ENCODE data around the gene SART3. TPM values are rescaled to one million over a fixed set of nuclear protein-coding genes. Genes with fewer than 3 reads are reported as not detected.

SART3 gene
- total RNA-seq, 1 experiment from 2014 or later, result 89.4 TPM

- Histone ChIP-seq H3K23me2 (ENCODE audit: insufficient read length, low read depth, low read length, poor library complexity, severe bottlenecking) (no peaks in the 10 kb centered on the region), H2BK20ac (ENCODE audit: low read depth, low read length, poor library complexity, severe bottlenecking) (no peak overlapping the region), H3T11ph (ENCODE audit: low read length) (no peak overlapping the region), H3K9me3 (ENCODE audit: control insufficient read depth, low read depth, low read length) (no peaks in the 10 kb centered on the region), H2BK12ac (ENCODE audit: insufficient read length, low read depth, low read length) (no peak overlapping the region), H3K9ac (ENCODE audit: extremely low read depth, insufficient read length, low read length) (no peak overlapping the region), H3K4me2 (ENCODE audit: insufficient read depth, insufficient read length, low read length) (no peak overlapping the region), H2BK120ac (ENCODE audit: low read depth, low read length, poor library complexity, severe bottlenecking) (no peak overlapping the region), H2AK5ac (ENCODE audit: insufficient read length, low read length) (no peak overlapping the region), H2BK5ac (ENCODE audit: insufficient read length, low read length) (no peak overlapping the region), H3K14ac (ENCODE audit: insufficient read depth, low read length) (no peak overlapping the region), H4K91ac (ENCODE audit: insufficient read length, low read depth, low read length) (no peak overlapping the region), H2BK15ac (ENCODE audit: low read depth, low read length) (no peak overlapping the region), H4K8ac (replicated peaks; ENCODE audit: insufficient read length, low read depth, low read length) (no peak overlapping the region), H3K56ac (ENCODE audit: insufficient read length, low read depth, low read length) (no peak overlapping the region), H3K79me1 (ENCODE audit: insufficient read depth, low read depth, low read length, poor library complexity, severe bottlenecking) (no peaks in the 10 kb centered on the region), H3K27me3 (ENCODE audit: insufficient read depth, low read length) (no peaks in the 10 kb centered on the region), H3K79me2 (ENCODE audit: insufficient read depth, low read length) (no peaks in the 10 kb centered on the region), H3K4ac (ENCODE audit: low read depth, low read length) (no peak overlapping the region), H4K20me1 (ENCODE audit: control insufficient read depth, insufficient read depth, insufficient read length) (peaks cover 2% of the 10 kb centered on the region), H2AFZ (ENCODE audit: low read length) (no peak overlapping the region), H3K4me1 (ENCODE audit: insufficient read depth, low read length) (no peaks in the 10 kb centered on the region), H4K5ac (ENCODE audit: insufficient read length, low read depth, low read length) (no peak overlapping the region), H3K23ac (ENCODE audit: insufficient read length, low read depth, low read length) (no peak overlapping the region), H3K27ac (ENCODE audit: insufficient read length, low read depth, low read length) (no peak overlapping the region), H3K18ac (ENCODE audit: insufficient read length, low read depth, low read length) (no peak overlapping the region)
- no peak for DNase-seq
- peak overlapping the region in 1 of 3 experiments; percentile 70; a peak in 1 of 7 replicates for H3K27ac Mint-ChIP-seq
- H3K4me3 Mint-ChIP-seq, result no peak overlapping the region
- no peak for TF ChIP-seq CTCF (conservative IDR thresholded peaks at IDR 0.05)
- no peaks in the 10 kb centered on the region for H3K4me1 Mint-ChIP-seq
- no peaks in the 10 kb centered on the region for H3K9me3 Mint-ChIP-seq
- no CpG with 5 or more reads among the region's 14 CpGs for WGBS (ENCODE audit: extremely low coverage, insufficient read length, low lambda C conversion rate)
- H3K27me3 Mint-ChIP-seq (ENCODE audit: low read depth), result no peaks in the 10 kb centered on the region
- H3K36me3 Mint-ChIP-seq (ENCODE audit: insufficient read depth in 1 of 3, low read depth in 3 of 3), result peaks cover 57 to 97% (median 97%) of the 10 kb centered on the region in 3 experiments
Observed at GRCh38 chr12:108523365-108523764, 37.6 kb downstream of the SART3 start.

Measured in H9 (cell line).